Gastroesophageal sphincter (tissue), 3 donors: ENCODE results near the gene CDH23.

Experiments used
- EP300 ChIP-seq: sonication (generic); formaldehyde crosslinking; IDR thresholded peaks from one replicate; pipeline ENCODE4 v1.6.1; 2017; ENCODE audit warnings: antibody characterized with exemption, mild to moderate bottlenecking
- POLR2A ChIP-seq, 2 donors: fragments of 450-650 bp; IDR thresholded peaks; one replicate each; pipeline ENCODE4 v1.6.1; 2017; ENCODE audit warnings: antibody characterized with exemption in 2 of 2, mild to moderate bottlenecking in 2 of 2, moderate library complexity in 1 of 2
- POLR2AphosphoS5 ChIP-seq: sonication (generic); formaldehyde crosslinking; IDR thresholded peaks from one replicate; pipeline ENCODE4 v1.6.1; 2017; ENCODE audit warnings: antibody characterized with exemption
- TF ChIP-seq, protein P1 (sequence below), 4 experiments: fragments of 200-600 bp in 2 of 4; fragments of 450-650 bp in 2 of 4; sonication (generic) in 1 of 4; IDR thresholded peaks; one replicate each; pipeline ENCODE4 v1.5.1; 2017 to 2019; ENCODE audit warnings: antibody characterized with exemption in 4 of 4, mild to moderate bottlenecking in 2 of 4, moderate library complexity in 2 of 4

- TF ChIP-seq, protein P1, sequence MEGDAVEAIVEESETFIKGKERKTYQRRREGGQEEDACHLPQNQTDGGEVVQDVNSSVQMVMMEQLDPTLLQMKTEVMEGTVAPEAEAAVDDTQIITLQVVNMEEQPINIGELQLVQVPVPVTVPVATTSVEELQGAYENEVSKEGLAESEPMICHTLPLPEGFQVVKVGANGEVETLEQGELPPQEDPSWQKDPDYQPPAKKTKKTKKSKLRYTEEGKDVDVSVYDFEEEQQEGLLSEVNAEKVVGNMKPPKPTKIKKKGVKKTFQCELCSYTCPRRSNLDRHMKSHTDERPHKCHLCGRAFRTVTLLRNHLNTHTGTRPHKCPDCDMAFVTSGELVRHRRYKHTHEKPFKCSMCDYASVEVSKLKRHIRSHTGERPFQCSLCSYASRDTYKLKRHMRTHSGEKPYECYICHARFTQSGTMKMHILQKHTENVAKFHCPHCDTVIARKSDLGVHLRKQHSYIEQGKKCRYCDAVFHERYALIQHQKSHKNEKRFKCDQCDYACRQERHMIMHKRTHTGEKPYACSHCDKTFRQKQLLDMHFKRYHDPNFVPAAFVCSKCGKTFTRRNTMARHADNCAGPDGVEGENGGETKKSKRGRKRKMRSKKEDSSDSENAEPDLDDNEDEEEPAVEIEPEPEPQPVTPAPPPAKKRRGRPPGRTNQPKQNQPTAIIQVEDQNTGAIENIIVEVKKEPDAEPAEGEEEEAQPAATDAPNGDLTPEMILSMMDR (IDR thresholded peaks at IDR 0.05), result no peak
- TF ChIP-seq POLR2A (IDR thresholded peaks at IDR 0.05) (no peak), POLR2AphosphoS5 (no peak), EP300 (no peak)
Measured at GRCh38 chr10:71382757-71383156, 14.0 kb upstream of the CDH23 start.
